Sciatic nerve (tissue), 2 donors: ENCODE results near the gene GTPBP10. TPM values are rescaled to one million over a fixed set of nuclear protein-coding genes. Genes with fewer than 3 reads are reported as not detected.
"Not testable (repeated sequence)": the region's sequence is repeated elsewhere in the genome, so short reads cannot be mapped to it uniquely, and the experiment has no call there.

Source experiments
- ATAC-seq: fragments of 200-7000 bp; cut with Tn5 transposase; one replicate; pipeline ENCODE4 v1.9.1; 2020; ENCODE audit warnings: mild to moderate bottlenecking, moderate library complexity
- DNase-seq: peaks from one replicate; pipeline ENCODE4 v3.0.0-alpha.2; 2020; ENCODE audit warnings: low spot score
- intact Hi-C: fragments of 100-400 bp; cut with DNase I; formaldehyde crosslinking; loops from one replicate; pipeline ENCODE4 v1.14.2; 2022
- total RNA-seq: library from RNA; stranded (reverse); fragmentation: NEBNext Ultra II Directional; extraction: Animal tissue kit (Norgen Biotek cat#: 25700); gene quantifications from one replicate; pipeline ENCODE4 v1.2.1, GENCODE V29; 2021
- donor health status: DM: no; HTN: no; CAD: no.
- donor health status: DM: no; HTN: no; CAD: no.

GTPBP10 gene
- total RNA-seq, 1 donor from 2014 or later = 35.4 TPM

GRCh38 chr7:90349305-90349704 is 2.8 kb downstream of the GTPBP10 start:
- no peak for DNase-seq
- intact Hi-C loops = no loop called here
- ATAC-seq = no peak

- intact Hi-C loops, DNase-seq, ATAC-seq: not testable (repeated sequence)
Observed at GRCh38 chr7:90350032-90350431, 3.5 kb downstream of the GTPBP10 start.

- intact Hi-C loops = no loop called here
- no peak for DNase-seq
- ATAC-seq = no peak
Observed at GRCh38 chr7:90351987-90352386, 5.5 kb downstream of the GTPBP10 start.

GRCh38 chr7:90383422-90383821 is 36.9 kb downstream of the GTPBP10 start:
- no peak for ATAC-seq
- no peak for DNase-seq
- intact Hi-C loops = no loop called here

- intact Hi-C loops = no loop called here
- ATAC-seq (no peak), DNase-seq (no peak)
Observed at GRCh38 chr7:90383861-90384260, 37.3 kb downstream of the GTPBP10 start.

- DNase-seq (no peak), ATAC-seq (no peak)
- intact Hi-C loops = no loop called here
Observed at GRCh38 chr7:90384433-90384832, 37.9 kb downstream of the GTPBP10 start.

GRCh38 chr7:90387470-90388240 is 41.1 kb downstream of the GTPBP10 start:
- intact Hi-C loops = no loop called here
- DNase-seq (no peak), ATAC-seq (no peak)

- intact Hi-C loops = no loop called here
- ATAC-seq = no peak
- DNase-seq = no peak
Observed at GRCh38 chr7:90390926-90391325, 44.4 kb downstream of the GTPBP10 start.

GRCh38 chr7:90391488-90391887 is 45.0 kb downstream of the GTPBP10 start:
- ATAC-seq (no peak), DNase-seq (no peak)
- intact Hi-C loops = no loop called here

GRCh38 chr7:90396420-90396819 is 49.9 kb downstream of the GTPBP10 start:
- intact Hi-C loops = loop anchor here (5.0 kb wide), 1 partner anchor 171 kb away; no protein-coding TSS in a partner anchor
- no peak for ATAC-seq
- no peak for DNase-seq

GRCh38 chr7:90401989-90402388 is 55.5 kb downstream of the GTPBP10 start:
- DNase-seq = no peak
- intact Hi-C loops = no loop called here
- ATAC-seq = no peak

GRCh38 chr7:90402785-90403173 is 56.3 kb downstream of the GTPBP10 start:
- DNase-seq (no peak), ATAC-seq (no peak)
- intact Hi-C loops = no loop called here

GRCh38 chr7:90403174-90404113 is 56.9 kb downstream of the GTPBP10 start, which contains the start of gene CLDN12:
TSS of gene CLDN12 (plus strand) at chr7:90403461. CDS start at chr7:90412677, 9,216 bp downstream.
- intact Hi-C loops = no loop called here
- ATAC-seq (peak; percentile 98), DNase-seq (peak; percentile 89)

GRCh38 chr7:90404777-90405176 is 58.3 kb downstream of the GTPBP10 start:
- DNase-seq = no peak
- intact Hi-C loops = no loop called here
- ATAC-seq = no peak

GRCh38 chr7:90407484-90407821 is 60.9 kb downstream of the GTPBP10 start:
- DNase-seq = no peak
- no peak for ATAC-seq
- intact Hi-C loops = no loop called here

GRCh38 chr7:90408142-90408541 is 61.6 kb downstream of the GTPBP10 start:
- intact Hi-C loops = no loop called here
- ATAC-seq (no peak), DNase-seq (no peak)

- DNase-seq (no peak), ATAC-seq (no peak)
- intact Hi-C loops = no loop called here
Observed at GRCh38 chr7:90409667-90410066, 63.2 kb downstream of the GTPBP10 start.

- ATAC-seq (no peak), DNase-seq (no peak)
- intact Hi-C loops = no loop called here
Observed at GRCh38 chr7:90411510-90411909, 65.0 kb downstream of the GTPBP10 start.

GRCh38 chr7:90412458-90413184 is 66.1 kb downstream of the GTPBP10 start:
- ATAC-seq (no peak), DNase-seq (no peak)
- intact Hi-C loops = no loop called here

- intact Hi-C loops = no loop called here
- no peak for DNase-seq
- ATAC-seq = no peak
Observed at GRCh38 chr7:90413185-90413528, 66.6 kb downstream of the GTPBP10 start.
